ENCODE data around the gene ZNF391. TPM values are rescaled to one million over a fixed set of nuclear protein-coding genes. Genes with fewer than 3 reads are reported as not detected.

ZNF391 gene
- total RNA-seq, result 1 to 10 TPM; 2.1 to 5.9 (median 5.2) TPM

- no peaks in the 10 kb centered on the region for H3K9me3 ChIP-seq
- H3K27ac ChIP-seq, result peak within 1 kb of the TSS; percentile 81 to 83
- peak; percentile 29 to 51 (median 36) for TF ChIP-seq POLR2AphosphoS5 (IDR thresholded peaks at IDR 0.05)
- TF ChIP-seq CTCF (IDR thresholded peaks at IDR 0.05), result no peak
- H3K4me3 ChIP-seq, result peak within 1 kb of the TSS; percentile 58 to 91 (median 74)
- peak; percentile 31 to 60 for DNase-seq (ENCODE audit: low spot score in 2 of 2)
- no peaks in the 10 kb centered on the region for H3K36me3 ChIP-seq
- no peaks in the 10 kb centered on the region for H3K27me3 ChIP-seq
- intact Hi-C loops (cut with DNase I; ENCODE audit: low total_unique reads), result no loop called here
- H3K4me1 ChIP-seq, result no peaks in the 10 kb centered on the region
These were observed at the start of gene ZNF391 for GRCh38 chr6:27388293-27389197. TSS of gene ZNF391 (plus strand) at chr6:27388759. CDS start at chr6:27400371, 11,612 bp downstream.

- Histone ChIP-seq H3K4me3 (no peak overlapping the region), H3K9me3 (peaks cover 6 to 15% of the 10 kb centered on the region in 2 donors), H3K36me3 (no peaks in the 10 kb centered on the region), H3K27me3 (no peaks in the 10 kb centered on the region), H3K27ac (no peak overlapping the region), H3K4me1 (no peaks in the 10 kb centered on the region)
- intact Hi-C loops (cut with DNase I; ENCODE audit: low total_unique reads), result no loop called here
- TF ChIP-seq CTCF (IDR thresholded peaks at IDR 0.05) (no peak), POLR2A (IDR thresholded peaks at IDR 0.05) (no peak), POLR2AphosphoS5 (IDR thresholded peaks at IDR 0.05) (no peak)
- DNase-seq (ENCODE audit: low spot score in 2 of 2), result no peak
These were observed 35.7 kb upstream of the ZNF391 start for GRCh38 chr6:27352850-27353249.

GRCh38 chr6:27358786-27359185, 29.8 kb upstream of the ZNF391 start:
- Histone ChIP-seq H3K4me3 (no peak overlapping the region), H3K9me3 (peaks cover 15 to 46% of the 10 kb centered on the region in 2 donors), H3K36me3 (peaks cover 21% of the 10 kb centered on the region), H3K27ac (no peak overlapping the region), H3K4me1 (no peaks in the 10 kb centered on the region), H3K27me3 (no peaks in the 10 kb centered on the region)
- TF ChIP-seq POLR2AphosphoS5 (IDR thresholded peaks at IDR 0.05) (no peak), POLR2A (IDR thresholded peaks at IDR 0.05) (no peak), CTCF (IDR thresholded peaks at IDR 0.05) (no peak)
- intact Hi-C loops (cut with DNase I; ENCODE audit: low total_unique reads), result no loop called here
- no peak for DNase-seq (ENCODE audit: low spot score in 2 of 2)

- no peak for TF ChIP-seq POLR2AphosphoS5 (IDR thresholded peaks at IDR 0.05)
- TF ChIP-seq POLR2A (IDR thresholded peaks at IDR 0.05), result no peak
- TF ChIP-seq CTCF (IDR thresholded peaks at IDR 0.05), result no peak
- no peaks in the 10 kb centered on the region for H3K4me1 ChIP-seq
- no peaks in the 10 kb centered on the region for H3K27me3 ChIP-seq
- intact Hi-C loops (cut with DNase I; ENCODE audit: low total_unique reads), result no loop called here
- H3K27ac ChIP-seq, result no peak overlapping the region
- no peak overlapping the region for H3K4me3 ChIP-seq
- no peak for DNase-seq (ENCODE audit: low spot score in 2 of 2)
- H3K9me3 ChIP-seq, result peaks cover 15 to 44% of the 10 kb centered on the region in 2 donors
- peaks cover 21% of the 10 kb centered on the region for H3K36me3 ChIP-seq
These were observed 29.3 kb upstream of the ZNF391 start for GRCh38 chr6:27359231-27359630.

DNA sequence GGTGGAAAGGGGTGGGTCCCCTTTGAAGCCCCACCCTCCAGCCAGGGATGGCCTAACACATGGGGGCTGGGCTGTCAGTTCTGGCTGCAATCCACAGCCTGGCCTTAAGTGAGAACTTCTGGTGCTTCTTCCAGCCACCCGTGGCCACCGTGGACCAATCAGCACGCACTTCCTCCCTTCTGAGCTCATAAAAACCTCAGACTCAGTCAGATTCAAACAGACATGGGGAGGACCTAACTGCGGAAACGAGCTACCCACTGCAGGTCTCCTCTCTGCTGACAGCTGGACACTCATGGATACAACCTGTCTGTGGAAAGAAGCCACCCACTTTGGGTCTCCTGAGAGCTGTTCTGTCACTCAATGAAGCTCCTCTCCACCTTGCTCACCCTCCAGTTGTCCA, 20.4 kb upstream of the ZNF391 start:
- Histone ChIP-seq H3K4me1 (no peaks in the 10 kb centered on the region), H3K36me3 (no peaks in the 10 kb centered on the region), H3K4me3 (no peak overlapping the region), H3K9me3 (peaks cover 0 to 7% of the 10 kb centered on the region in 2 donors), H3K27me3 (no peaks in the 10 kb centered on the region), H3K27ac (no peak overlapping the region)
- no peak for TF ChIP-seq POLR2A (IDR thresholded peaks at IDR 0.05)
- DNase-seq (ENCODE audit: low spot score in 2 of 2), result no peak
- intact Hi-C loops (cut with DNase I; ENCODE audit: low total_unique reads), result no loop called here
